HepG2 (cell line): ENCODE results near the gene THEM4. TPM values are rescaled to one million over a fixed set of nuclear protein-coding genes. Genes with fewer than 3 reads are reported as not detected.
A peak's percentile ranks its signal among the peaks of the same experiment; 100 is the strongest.

Experiments used
- AGO2 ChIP-seq: fragments of 200-400 bp; formaldehyde crosslinking; optimal IDR thresholded peaks from 2 replicates; pipeline ENCODE3; 2017; ENCODE audit warnings: mild to moderate bottlenecking, low read depth, low read length, moderate library complexity
- BCLAF1 ChIP-seq: fragments of 450-650 bp; IDR thresholded peaks from 2 replicates; pipeline ENCODE4 v1.6.1; 2017; ENCODE audit warnings: mild to moderate bottlenecking
- CAMTA2 ChIP-seq: sonication (generic); formaldehyde crosslinking; IDR thresholded peaks from 2 replicates; pipeline ENCODE4 v1.4.0; 2020; ENCODE audit warnings: mild to moderate bottlenecking, missing genetic modification reagents, borderline replicate concordance
- CHD2 ChIP-seq: IDR thresholded peaks from 2 replicates; pipeline ENCODE4 v1.6.1; 2011; ENCODE audit warnings: low read depth, low read length, improper control_type of control experiment
- IKZF1 ChIP-seq: fragments of 450-650 bp; IDR thresholded peaks from 2 replicates; pipeline ENCODE4 v1.7.1; 2016
- JUNB ChIP-seq: sonication (generic); formaldehyde crosslinking; IDR thresholded peaks from 2 replicates; pipeline ENCODE4 v1.8.0; 2022; ENCODE audit warnings: missing genetic modification reagents, mild to moderate bottlenecking, borderline replicate concordance
- KDM5A ChIP-seq: fragments of 200-600 bp; sonication (generic); IDR thresholded peaks from 2 replicates; pipeline ENCODE4 v1.7.0; 2018; ENCODE audit warnings: antibody characterized with exemption, mild to moderate bottlenecking, low read length, borderline replicate concordance
- MLXIP ChIP-seq: sonication (generic); formaldehyde crosslinking; IDR thresholded peaks from 2 replicates; pipeline ENCODE4 v1.9.0; 2021; ENCODE audit warnings: missing genetic modification reagents, borderline replicate concordance
- ONECUT2 ChIP-seq: sonication (generic); formaldehyde crosslinking; IDR thresholded peaks from 2 replicates; pipeline ENCODE4 v1.4.0; 2020; ENCODE audit warnings: missing genetic modification reagents
- RFX3 ChIP-seq: IDR thresholded peaks from 2 replicates; pipeline ENCODE4 v1.6.1; 2016; ENCODE audit warnings: missing biosample characterization, missing genetic modification reagents
- SALL1 ChIP-seq: sonication (generic); formaldehyde crosslinking; IDR thresholded peaks from 2 replicates; pipeline ENCODE4 v1.8.0; 2022; ENCODE audit warnings: mild to moderate bottlenecking, missing genetic modification reagents
- SALL2 ChIP-seq: sonication (generic); formaldehyde crosslinking; IDR thresholded peaks from 2 replicates; pipeline ENCODE4 v1.8.1; 2023; ENCODE audit warnings: mild to moderate bottlenecking, missing genetic modification reagents, inconsistent platforms
- SAP130 ChIP-seq: IDR thresholded peaks from 2 replicates; pipeline ENCODE4 v1.6.1; 2016; ENCODE audit warnings: low read depth
- YEATS2 ChIP-seq: sonication (generic); formaldehyde crosslinking; IDR thresholded peaks from 2 replicates; pipeline ENCODE4 v1.4.0; 2020; ENCODE audit warnings: missing genetic modification reagents, borderline replicate concordance
- YEATS4 ChIP-seq: sonication (generic); formaldehyde crosslinking; IDR thresholded peaks from 2 replicates; pipeline ENCODE4 v1.4.0; 2020; ENCODE audit warnings: missing genetic modification reagents, borderline replicate concordance
- ZIK1 ChIP-seq: sonication (generic); formaldehyde crosslinking; IDR thresholded peaks from 2 replicates; pipeline ENCODE4 v1.5.0; 2020; ENCODE audit warnings: mild to moderate bottlenecking, low read depth, missing genetic modification reagents, borderline replicate concordance
- ZMYM4 ChIP-seq: sonication (generic); formaldehyde crosslinking; IDR thresholded peaks from 2 replicates; pipeline ENCODE4 v1.8.1; 2023; ENCODE audit warnings: mild to moderate bottlenecking, missing genetic modification reagents
- ZNF263 ChIP-seq: sonication (generic); formaldehyde crosslinking; IDR thresholded peaks from 2 replicates; pipeline ENCODE4 v1.4.0; 2020; ENCODE audit warnings: missing genetic modification reagents
- ZNF350 ChIP-seq: sonication (generic); formaldehyde crosslinking; IDR thresholded peaks from 2 replicates; pipeline ENCODE4 v1.4.0; 2020; ENCODE audit warnings: mild to moderate bottlenecking, low read depth, missing genetic modification reagents, borderline replicate concordance
- ZNF383 ChIP-seq: sonication (generic); formaldehyde crosslinking; IDR thresholded peaks from 2 replicates; pipeline ENCODE4 v1.4.0; 2020; ENCODE audit warnings: missing genetic modification reagents, mild to moderate bottlenecking, borderline replicate concordance
- ZNF567 ChIP-seq: sonication (generic); formaldehyde crosslinking; IDR thresholded peaks from 2 replicates; pipeline ENCODE4 v1.8.1; 2023; ENCODE audit warnings: mild to moderate bottlenecking, missing genetic modification reagents, borderline replicate concordance
- ZNF598 ChIP-seq: sonication (generic); formaldehyde crosslinking; IDR thresholded peaks from 2 replicates; pipeline ENCODE4 v1.5.1; 2020; ENCODE audit warnings: mild to moderate bottlenecking, missing genetic modification reagents, borderline replicate concordance
- ZNF777 ChIP-seq: sonication (generic); formaldehyde crosslinking; IDR thresholded peaks from 2 replicates; pipeline ENCODE4 v1.4.0; 2020; ENCODE audit warnings: missing genetic modification reagents
- ZNF878 ChIP-seq: sonication (generic); formaldehyde crosslinking; IDR thresholded peaks from 2 replicates; pipeline ENCODE4 v1.8.1; 2023; ENCODE audit warnings: mild to moderate bottlenecking, missing genetic modification reagents, moderate library complexity
- polyA plus RNA-seq, 8 experiments: library from polyadenylated mRNA; depleted of rRNA in 3 of 8; stranded (reverse) in 7 of 8; unstranded in 1 of 8; fragments of >200 nt; fragmentation: Illumina TruSeq in 4 of 8; extraction: Trizol in 4 of 8; gene quantifications; 2 replicates each; pipeline versions ENCODE4 v1.2.1 to v1.2.3, GENCODE V29; 2011 to 2016; ENCODE audit warnings: low read depth in 4 of 8, missing spikeins in 1 of 8, mixed read lengths in 1 of 8; ENCODE audit not compliant: insufficient read depth in 1 of 8
- total RNA-seq, 5 experiments: library from RNA; depleted of rRNA; stranded (reverse); fragments of >200 nt; fragmentation: Illumina TruSeq; extraction: Trizol; gene quantifications; 2 replicates each; pipeline ENCODE4 v1.2.3, GENCODE V29; 2016; ENCODE audit warnings: low read depth in 1 of 5

THEM4 gene
- total and polyA plus RNA-seq, 2 of the 13 experiments (the other 11 are each of a cell fraction or from before 2014, with no cell fraction given): 10.9 to 13.9 TPM

- TF ChIP-seq SALL1 (CRISPR knock-in tag) (peak; percentile 80), ZIK1 (CRISPR knock-in tag) (peak; percentile 72; the same call in 1 of the 2 replicates), AGO2 (peak; percentile 50), BCLAF1 (no peak), ZNF263 (CRISPR knock-in tag) (peak; percentile 51), ZNF350 (peak; percentile 96), ONECUT2 (CRISPR knock-in tag) (no peak), ZNF598 (peak; percentile 79), JUNB (CRISPR knock-in tag) (no peak), ZNF878 (CRISPR knock-in tag) (peak; percentile 70; the same call in 1 of the 2 replicates), SAP130 (peak; percentile 86), CAMTA2 (CRISPR knock-in tag) (peak; percentile 75; the same call in 1 of the 2 replicates), IKZF1 (no peak), ZNF567 (CRISPR knock-in tag) (peak; percentile 73; the same call in 1 of the 2 replicates), ZMYM4 (CRISPR knock-in tag) (peak; percentile 97), ZNF383 (no peak), SALL2 (CRISPR knock-in tag) (peak; percentile 89), MLXIP (CRISPR knock-in tag) (peak; percentile 58; the same call in 1 of the 2 replicates), YEATS4 (CRISPR knock-in tag) (peak; percentile 84), RFX3 (no peak), CHD2 (no peak; the same call in 1 of the 2 replicates), YEATS2 (CRISPR knock-in tag) (peak; percentile 74; the same call in 1 of the 2 replicates), ZNF777 (CRISPR knock-in tag) (peak; percentile 59), KDM5A (peak; percentile 62; the same call in 1 of the 2 replicates)
These were observed at the start of gene THEM4 (continued) for GRCh38 chr1:151909167-151910149.
